Stimulated activated CD8-positive, alpha-beta memory T cell treated with anti-CD3 and anti-CD28 coated beads, Interleukin-2, amount 100 ng/mL, for 48 hours (primary cell): ENCODE measurements around the gene ACVR2A.

Experiments used
- DNase-seq, 2 donors: peaks; one replicate each; pipeline ENCODE4 v3.0.0-alpha.2; 2020; ENCODE audit warnings: low read depth in 2 of 2

Gene ACVR2A

GRCh38 chr2:147855316-147855715, 10.5 kb downstream of the ACVR2A start:
- DNase-seq = no peak

- DNase-seq = no peak
These were observed 11.1 kb downstream of the ACVR2A start for GRCh38 chr2:147855977-147856376.

DNA sequence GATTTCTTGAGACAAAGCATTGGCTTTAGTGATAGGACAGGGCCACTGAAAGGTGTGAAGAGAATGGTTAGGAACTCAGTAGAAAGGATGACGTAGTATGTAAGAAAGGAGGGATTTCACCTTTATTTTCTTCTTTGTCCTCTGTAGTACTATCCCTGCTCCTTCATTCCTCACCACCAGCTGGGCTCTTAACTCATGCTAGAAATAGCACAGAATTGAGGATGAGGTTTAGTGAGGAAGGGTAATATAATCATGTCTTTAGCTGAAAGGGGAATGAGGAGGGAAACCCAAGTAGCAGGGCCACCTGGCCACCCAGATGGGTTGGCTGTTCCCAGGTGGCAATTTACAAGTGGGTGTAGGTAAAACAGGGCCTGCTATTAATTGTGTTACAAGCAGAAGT, 15.2 kb downstream of the ACVR2A start:
- no peak for DNase-seq

GRCh38 chr2:147862859-147863516, 18.2 kb downstream of the ACVR2A start:
- no peak for DNase-seq

DNA sequence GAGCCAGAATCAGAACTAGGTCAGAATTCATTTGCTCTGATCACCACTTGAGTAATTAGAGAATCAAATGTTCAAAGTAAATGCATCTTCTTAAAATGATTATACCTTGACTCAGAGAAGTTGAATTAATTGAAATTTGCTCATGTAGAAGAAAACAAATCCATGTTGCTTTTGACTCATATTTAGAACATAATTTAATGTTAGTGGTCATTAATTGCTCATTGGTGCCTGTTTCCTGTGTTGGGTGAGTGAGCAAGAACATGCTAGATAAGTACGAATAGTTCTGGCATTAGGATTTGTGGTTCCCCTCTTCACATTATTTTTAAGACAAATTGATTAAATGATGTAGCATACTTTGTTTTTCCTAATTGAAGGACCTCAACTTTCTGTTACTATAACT, 19.0 kb downstream of the ACVR2A start:
- DNase-seq = no peak

GRCh38 chr2:147865560-147865959, 20.7 kb downstream of the ACVR2A start:
- DNase-seq = no peak

GRCh38 chr2:147867050-147867449, 22.2 kb downstream of the ACVR2A start:
- DNase-seq = no peak

DNA sequence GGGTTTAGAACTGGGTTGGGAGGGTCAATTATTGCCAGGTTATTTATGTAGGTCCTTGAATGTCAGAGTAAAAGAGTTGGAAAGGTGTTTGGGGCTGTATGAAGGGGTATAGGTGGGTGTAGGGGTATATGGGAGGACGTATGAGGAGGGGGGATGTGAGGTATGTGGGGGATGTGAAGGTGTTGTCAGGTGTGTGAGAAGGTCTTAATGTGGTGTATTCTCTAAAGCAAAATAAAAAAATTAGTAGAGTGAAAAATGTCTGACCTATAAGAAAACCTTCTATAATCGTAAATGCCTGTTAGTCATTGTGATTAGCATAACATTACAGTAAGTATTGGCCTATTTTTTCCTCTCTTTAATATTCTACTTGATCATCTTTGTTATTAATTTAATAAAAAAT, 25.1 kb downstream of the ACVR2A start:
- no peak for DNase-seq

DNA sequence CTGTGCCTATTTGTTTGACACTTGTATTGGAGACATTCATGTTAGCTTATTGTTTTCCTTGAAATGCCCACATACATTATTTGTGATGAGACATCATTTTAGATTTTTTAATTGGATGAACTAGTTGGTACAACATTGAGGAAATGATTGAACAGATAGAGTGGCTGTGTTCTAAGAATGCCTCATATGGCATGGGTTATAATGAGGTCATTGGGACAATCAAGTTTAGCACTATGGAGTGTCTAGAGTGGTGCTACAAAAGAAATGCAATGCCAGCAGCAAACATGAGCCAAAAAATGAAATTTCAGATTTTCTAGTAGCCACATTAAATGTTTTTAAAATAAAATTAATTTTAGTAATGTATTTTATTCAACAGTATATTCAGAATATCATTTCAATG, 28.1 kb downstream of the ACVR2A start:
- no peak for DNase-seq

DNA sequence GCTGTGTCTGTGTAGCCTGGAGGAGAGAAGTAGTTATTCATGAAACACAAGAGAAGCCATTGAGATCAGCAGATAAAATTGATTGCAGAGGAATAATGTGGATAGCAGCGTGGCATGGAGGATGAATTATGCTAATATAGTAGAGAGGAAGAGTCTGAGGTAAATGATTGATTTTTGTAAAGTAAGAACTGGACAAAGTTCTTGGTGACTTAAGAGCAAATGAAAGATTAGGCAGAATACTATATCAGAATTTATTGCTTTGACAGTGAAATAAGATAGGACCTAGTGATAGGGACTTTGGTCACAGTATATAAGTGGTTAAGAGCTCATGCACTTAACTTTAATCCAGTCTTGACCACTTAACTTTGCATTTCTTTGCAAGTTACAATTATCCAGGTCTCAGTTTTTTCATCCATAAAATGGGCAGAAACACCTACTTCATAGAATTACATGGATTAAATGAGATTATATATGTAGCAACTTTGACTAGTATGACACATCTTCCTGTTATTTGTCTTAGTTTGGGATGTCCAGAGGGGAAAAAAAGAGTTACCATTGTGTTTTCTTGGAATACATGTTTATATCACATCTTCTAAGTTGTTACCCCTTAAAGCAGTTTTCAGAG, 29.1 kb downstream of the ACVR2A start:
- no peak for DNase-seq

DNA sequence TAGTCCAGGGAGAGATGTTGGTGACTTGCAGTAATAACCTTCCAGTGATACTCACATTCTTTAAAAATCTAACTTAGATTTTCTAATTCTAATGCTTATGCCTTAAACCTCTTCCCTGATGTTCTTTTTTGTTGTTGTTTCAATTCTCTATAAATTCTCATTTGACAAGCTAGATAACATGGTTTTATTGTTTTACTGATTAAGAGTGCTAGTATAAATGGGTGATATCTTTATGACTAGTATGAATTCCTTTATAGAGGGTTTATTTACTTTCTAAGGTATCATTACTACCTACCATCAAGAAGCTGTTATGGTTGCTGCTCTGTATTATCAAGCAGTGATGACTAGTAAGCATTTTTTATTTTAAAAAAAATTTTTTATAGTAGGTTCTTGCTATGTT, 35.0 kb downstream of the ACVR2A start:
- no peak for DNase-seq

DNA sequence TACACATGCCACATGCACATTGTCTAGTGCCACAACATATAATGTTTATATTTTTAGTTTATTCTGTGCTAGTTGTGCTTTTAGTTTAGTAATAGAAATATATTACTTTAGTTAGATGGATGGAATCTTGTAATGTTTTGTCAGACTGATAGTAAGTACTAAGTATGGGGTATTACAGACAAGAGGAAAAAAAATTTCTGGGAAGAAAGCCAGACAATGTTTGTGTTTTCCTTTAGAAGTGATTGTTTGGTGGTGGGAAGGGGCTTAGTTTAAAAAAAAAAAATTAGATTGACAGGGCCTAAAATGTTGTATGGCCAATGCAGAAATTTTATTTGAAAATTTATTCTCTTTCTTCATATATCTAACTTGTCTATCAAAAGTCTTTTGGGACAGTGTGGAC, 37.8 kb downstream of the ACVR2A start:
- no peak for DNase-seq

GRCh38 chr2:147884830-147885229, 40.0 kb downstream of the ACVR2A start:
- no peak for DNase-seq

GRCh38 chr2:147886136-147886535, 41.3 kb downstream of the ACVR2A start:
- DNase-seq = no peak

GRCh38 chr2:147888680-147889079, 43.9 kb downstream of the ACVR2A start:
- DNase-seq = no peak

- no peak for DNase-seq
These were observed 59.2 kb downstream of the ACVR2A start for GRCh38 chr2:147904051-147904450.

- no peak for DNase-seq
These were observed 64.3 kb downstream of the ACVR2A start for GRCh38 chr2:147909178-147909577.

GRCh38 chr2:147910990-147911473, 66.2 kb downstream of the ACVR2A start:
- DNase-seq = no peak

DNA sequence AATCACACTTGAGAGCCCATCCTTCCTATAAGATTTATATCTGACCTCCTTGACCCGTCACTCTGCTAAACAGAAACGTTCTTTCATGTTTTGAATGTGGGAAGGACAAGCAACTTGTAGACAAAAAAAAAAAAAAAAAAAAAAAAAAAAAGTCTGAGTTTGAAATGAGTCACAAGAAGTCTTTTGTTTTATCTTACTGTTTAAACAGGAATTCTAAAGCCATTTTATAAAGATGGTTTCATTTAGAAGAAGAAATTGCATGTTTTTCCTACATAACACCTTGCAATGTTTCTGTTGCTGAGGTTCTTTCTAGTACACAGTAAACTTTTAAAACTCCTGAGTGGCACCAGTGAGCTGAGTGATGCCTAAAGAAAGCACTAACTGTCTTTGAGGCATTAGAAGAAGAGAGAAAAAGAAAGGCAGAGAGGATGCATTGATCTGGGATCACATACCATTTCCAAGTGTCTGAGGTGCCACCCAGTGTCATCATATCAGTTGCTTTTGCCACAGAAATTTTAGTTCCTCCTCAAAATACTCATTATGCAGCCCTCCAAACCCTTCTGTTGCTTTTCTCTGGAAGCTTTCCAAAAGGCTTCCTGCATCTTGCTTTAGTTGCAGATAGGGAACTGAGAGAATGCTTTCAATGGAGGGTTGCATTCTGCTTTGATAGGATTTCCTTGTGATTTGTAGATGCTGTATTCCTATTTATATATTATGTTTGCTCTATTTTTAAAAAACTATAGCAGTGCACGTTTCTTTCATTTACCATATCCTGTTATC, 69.1 kb downstream of the ACVR2A start:
- DNase-seq = no peak

- DNase-seq = no peak
These were observed 71.2 kb downstream of the ACVR2A start for GRCh38 chr2:147916067-147916466.

DNA sequence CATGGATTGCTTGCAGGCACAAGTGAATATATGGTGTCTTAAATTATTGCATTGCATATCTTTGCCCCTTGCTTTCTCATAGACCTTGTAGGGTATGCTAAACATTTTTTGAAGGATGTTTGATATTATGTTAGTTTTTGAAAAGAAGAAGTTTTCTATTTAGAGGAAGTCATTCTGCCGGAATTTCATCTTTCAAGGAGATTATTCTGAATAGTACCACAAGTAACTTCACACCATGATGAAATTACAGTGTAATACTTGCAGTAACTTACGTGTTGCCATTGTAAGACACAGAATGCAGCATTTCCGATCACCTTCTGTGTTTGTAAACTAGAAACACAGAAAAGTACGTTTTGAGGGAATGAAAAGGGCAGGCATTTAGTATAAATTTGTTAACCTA, 71.9 kb downstream of the ACVR2A start:
- DNase-seq = no peak

GRCh38 chr2:147917161-147917560, 72.3 kb downstream of the ACVR2A start:
- DNase-seq = no peak

GRCh38 chr2:147923846-147924245, 79.0 kb downstream of the ACVR2A start:
- DNase-seq = no peak
